ENCODE data around the gene DUS3L.
"Not testable (repeated sequence)": the region's sequence is repeated elsewhere in the genome, so short reads cannot be mapped to it uniquely, and the experiment has no call there.

The DUS3L gene

GRCh38 chr19:5753743-5754142, 37.2 kb downstream of the DUS3L start:
- no peak for TF ChIP-seq ZFX (IDR thresholded peaks at IDR 0.05; ENCODE audit: borderline replicate concordance)
- TF ChIP-seq CTCF (IDR thresholded peaks at IDR 0.05), result no peak

GRCh38 chr19:5751709-5752108, 39.3 kb downstream of the DUS3L start:
- TF ChIP-seq ZFX (IDR thresholded peaks at IDR 0.05; ENCODE audit: borderline replicate concordance) (no peak), CTCF (IDR thresholded peaks at IDR 0.05) (no peak)
- no peak overlapping the region for H3K27ac ChIP-seq

More at GRCh38 chr19:5753743-5754142, 37.2 kb downstream of the DUS3L start:
- H3K27ac ChIP-seq, result no peak overlapping the region

- H3K27ac ChIP-seq, result no peak overlapping the region
- TF ChIP-seq ZFX (IDR thresholded peaks at IDR 0.05; ENCODE audit: borderline replicate concordance) (no peak), CTCF (IDR thresholded peaks at IDR 0.05) (no peak)
Measured at GRCh38 chr19:5749505-5749904, 41.5 kb downstream of the DUS3L start.

GRCh38 chr19:5748920-5749319, 42.0 kb downstream of the DUS3L start:
- not testable (repeated sequence) for H3K27ac ChIP-seq

- H3K27ac ChIP-seq, result not testable (repeated sequence)
Measured at GRCh38 chr19:5744999-5745398, 46.0 kb downstream of the DUS3L start.

GRCh38 chr19:5743630-5744029, 47.3 kb downstream of the DUS3L start:
- TF ChIP-seq ZFX (IDR thresholded peaks at IDR 0.05; ENCODE audit: borderline replicate concordance) (no peak), CTCF (IDR thresholded peaks at IDR 0.05) (no peak)
- no peak overlapping the region for H3K27ac ChIP-seq

- TF ChIP-seq CTCF (IDR thresholded peaks at IDR 0.05) (no peak), ZFX (IDR thresholded peaks at IDR 0.05; ENCODE audit: borderline replicate concordance) (no peak)
- no peak overlapping the region for H3K27ac ChIP-seq
Measured at GRCh38 chr19:5742051-5742450, 48.9 kb downstream of the DUS3L start.

- H3K27ac ChIP-seq, result no peak overlapping the region
- TF ChIP-seq ZFX (IDR thresholded peaks at IDR 0.05; ENCODE audit: borderline replicate concordance), result no peak
- no peak for TF ChIP-seq CTCF (IDR thresholded peaks at IDR 0.05)
Measured at GRCh38 chr19:5738423-5738822, 52.5 kb downstream of the DUS3L start.

All from 22Rv1 (cell line).